ENCODE results near the gene LRCH1. TPM values are rescaled to one million over a fixed set of nuclear protein-coding genes. Genes with fewer than 3 reads are reported as not detected.

LRCH1 gene
- total and polyA plus RNA-seq, 2 donors (not counting 1 experiment from before 2014, with no cell fraction given), result 12.0 to 12.4 TPM

DNA sequence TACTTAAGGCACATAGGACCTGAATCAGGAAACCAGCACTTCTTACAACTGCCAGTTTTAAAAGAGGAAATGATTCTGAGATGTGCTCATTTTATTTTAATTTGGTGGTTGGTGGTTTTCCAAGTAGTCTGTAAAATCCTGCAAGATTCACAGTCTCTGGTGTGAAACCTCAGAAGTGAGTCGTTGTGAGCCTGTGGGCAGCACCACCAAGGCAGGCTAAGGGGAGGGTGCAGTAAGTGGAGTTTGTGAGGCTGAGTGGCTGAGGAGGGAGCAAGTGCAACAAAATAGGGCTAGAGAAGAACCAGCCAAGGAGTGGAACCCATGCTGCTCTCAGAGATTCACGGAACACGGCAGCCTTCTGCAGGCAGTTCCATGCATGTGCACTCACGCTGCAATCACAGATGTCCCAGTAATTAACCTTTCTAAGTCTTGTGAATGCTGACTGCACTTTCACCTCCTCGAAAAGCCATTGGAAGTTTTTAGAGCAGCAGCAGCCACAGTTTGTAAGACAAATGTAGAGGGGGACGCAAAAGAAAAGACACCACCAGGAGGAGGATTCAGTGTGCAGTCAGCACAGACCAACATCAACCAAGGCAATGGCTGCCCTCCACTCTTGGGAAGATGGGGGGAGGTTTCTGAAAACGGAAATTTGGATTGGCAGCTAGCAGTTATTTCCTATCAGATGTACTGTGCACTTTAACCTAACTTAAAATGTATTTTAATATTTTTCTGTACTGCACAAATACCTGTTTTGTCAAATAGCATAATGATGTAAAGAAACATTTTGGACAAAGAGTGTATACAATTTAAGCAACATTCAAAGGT is 199.1 kb downstream of the LRCH1 start:
- no peak overlapping the region for H3K9ac ChIP-seq (ENCODE audit: insufficient read depth, low read length)
- no peak overlapping the region for H3K4me3 ChIP-seq (replicated peaks in 1 of 4; ENCODE audit: control extremely low read depth in 1 of 4, insufficient read depth in 1 of 4, low read depth in 3 of 4, low read length in 4 of 4)
- peaks cover 4% of the 10 kb centered on the region for H3K36me3 ChIP-seq (ENCODE audit: control insufficient read depth, insufficient read depth, low read length)
- H3K79me2 ChIP-seq (ENCODE audit: control insufficient read depth, insufficient read depth, low read length), result no peaks in the 10 kb centered on the region
- H3K27ac ChIP-seq (ENCODE audit: insufficient read depth, low read length), result no peak overlapping the region
- no peak for TF ChIP-seq EZH2 (IDR thresholded peaks at IDR 0.05; ENCODE audit: low read length, missing control alignments)
- TF ChIP-seq, protein P1, sequence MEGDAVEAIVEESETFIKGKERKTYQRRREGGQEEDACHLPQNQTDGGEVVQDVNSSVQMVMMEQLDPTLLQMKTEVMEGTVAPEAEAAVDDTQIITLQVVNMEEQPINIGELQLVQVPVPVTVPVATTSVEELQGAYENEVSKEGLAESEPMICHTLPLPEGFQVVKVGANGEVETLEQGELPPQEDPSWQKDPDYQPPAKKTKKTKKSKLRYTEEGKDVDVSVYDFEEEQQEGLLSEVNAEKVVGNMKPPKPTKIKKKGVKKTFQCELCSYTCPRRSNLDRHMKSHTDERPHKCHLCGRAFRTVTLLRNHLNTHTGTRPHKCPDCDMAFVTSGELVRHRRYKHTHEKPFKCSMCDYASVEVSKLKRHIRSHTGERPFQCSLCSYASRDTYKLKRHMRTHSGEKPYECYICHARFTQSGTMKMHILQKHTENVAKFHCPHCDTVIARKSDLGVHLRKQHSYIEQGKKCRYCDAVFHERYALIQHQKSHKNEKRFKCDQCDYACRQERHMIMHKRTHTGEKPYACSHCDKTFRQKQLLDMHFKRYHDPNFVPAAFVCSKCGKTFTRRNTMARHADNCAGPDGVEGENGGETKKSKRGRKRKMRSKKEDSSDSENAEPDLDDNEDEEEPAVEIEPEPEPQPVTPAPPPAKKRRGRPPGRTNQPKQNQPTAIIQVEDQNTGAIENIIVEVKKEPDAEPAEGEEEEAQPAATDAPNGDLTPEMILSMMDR (conservative IDR thresholded peaks at IDR 0.05 in 1 of 2, IDR thresholded peaks at IDR 0.05 in 1 of 2; ENCODE audit: low read depth in 1 of 2, low read length in 2 of 2), result no peak
- no peaks in the 10 kb centered on the region for H3K4me1 ChIP-seq (ENCODE audit: control insufficient read depth, extremely low read depth, insufficient read depth, low read length)
- no peaks in the 10 kb centered on the region for H3K9me3 ChIP-seq (ENCODE audit: control insufficient read depth, insufficient read depth, low read depth, low read length)
- no peaks in the 10 kb centered on the region for H4K20me1 ChIP-seq (ENCODE audit: control insufficient read depth, extremely low read depth, insufficient read depth, low read length)
- peak in 1 of 2 donors; percentile 72 for DNase-seq (ENCODE audit: low read depth in 2 of 2)
- no peak overlapping the region for H2AFZ ChIP-seq (ENCODE audit: low read length)
- no peaks in the 10 kb centered on the region for H3K27me3 ChIP-seq (ENCODE audit: control insufficient read depth, insufficient read depth, low read length)
- no peak overlapping the region for H3K4me2 ChIP-seq (ENCODE audit: extremely low read depth, insufficient read depth, low read length)

DNA sequence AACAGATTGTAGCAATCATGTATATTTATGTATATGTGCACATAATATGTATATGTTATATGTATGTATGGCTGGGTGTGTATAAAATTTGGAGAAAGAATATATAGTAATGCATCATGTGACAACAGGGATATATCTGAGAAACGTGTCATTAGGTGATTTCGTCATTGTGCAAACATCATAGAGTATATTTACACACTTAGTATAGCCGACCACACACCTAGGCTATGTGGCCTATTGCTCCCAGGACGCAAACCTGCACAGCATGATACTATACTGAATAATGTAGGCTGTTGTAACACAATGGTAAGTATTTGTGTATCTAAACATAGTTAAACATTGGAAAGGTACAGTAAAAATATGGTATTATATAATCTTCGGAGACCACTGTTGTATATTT is 200.2 kb downstream of the LRCH1 start:
- Histone ChIP-seq H3K79me2 (ENCODE audit: control insufficient read depth, insufficient read depth, low read length) (no peaks in the 10 kb centered on the region), H3K9me3 (ENCODE audit: control insufficient read depth, insufficient read depth, low read depth, low read length) (no peaks in the 10 kb centered on the region), H3K4me2 (ENCODE audit: extremely low read depth, insufficient read depth, low read length) (no peak overlapping the region), H3K9ac (ENCODE audit: insufficient read depth, low read length) (no peak overlapping the region), H3K27me3 (ENCODE audit: control insufficient read depth, insufficient read depth, low read length) (no peaks in the 10 kb centered on the region), H3K4me3 (replicated peaks in 1 of 4; ENCODE audit: control extremely low read depth in 1 of 4, insufficient read depth in 1 of 4, low read depth in 3 of 4, low read length in 4 of 4) (no peak overlapping the region), H3K27ac (ENCODE audit: insufficient read depth, low read length) (no peak overlapping the region), H2AFZ (ENCODE audit: low read length) (no peak overlapping the region), H4K20me1 (ENCODE audit: control insufficient read depth, extremely low read depth, insufficient read depth, low read length) (no peaks in the 10 kb centered on the region), H3K36me3 (ENCODE audit: control insufficient read depth, insufficient read depth, low read length) (peaks cover 4% of the 10 kb centered on the region), H3K4me1 (ENCODE audit: control insufficient read depth, extremely low read depth, insufficient read depth, low read length) (no peaks in the 10 kb centered on the region)
- DNase-seq (ENCODE audit: low read depth in 2 of 2), result no peak
- TF ChIP-seq, protein P1 (conservative IDR thresholded peaks at IDR 0.05 in 1 of 2, IDR thresholded peaks at IDR 0.05 in 1 of 2; ENCODE audit: low read depth in 1 of 2, low read length in 2 of 2), result no peak
- TF ChIP-seq EZH2 (IDR thresholded peaks at IDR 0.05; ENCODE audit: low read length, missing control alignments), result no peak

- TF ChIP-seq, protein P1 (conservative IDR thresholded peaks at IDR 0.05 in 1 of 2, IDR thresholded peaks at IDR 0.05 in 1 of 2; ENCODE audit: low read depth in 1 of 2, low read length in 2 of 2), result no peak
- no peak for TF ChIP-seq EZH2 (IDR thresholded peaks at IDR 0.05; ENCODE audit: low read length, missing control alignments)
- Histone ChIP-seq H3K9ac (ENCODE audit: insufficient read depth, low read length) (no peak overlapping the region), H3K27ac (ENCODE audit: insufficient read depth, low read length) (no peak overlapping the region), H3K36me3 (ENCODE audit: control insufficient read depth, insufficient read depth, low read length) (peaks cover 4% of the 10 kb centered on the region), H3K4me1 (ENCODE audit: control insufficient read depth, extremely low read depth, insufficient read depth, low read length) (no peaks in the 10 kb centered on the region), H3K9me3 (ENCODE audit: control insufficient read depth, insufficient read depth, low read depth, low read length) (no peaks in the 10 kb centered on the region), H4K20me1 (ENCODE audit: control insufficient read depth, extremely low read depth, insufficient read depth, low read length) (no peaks in the 10 kb centered on the region), H2AFZ (ENCODE audit: low read length) (no peak overlapping the region), H3K4me3 (replicated peaks in 1 of 4; ENCODE audit: control extremely low read depth in 1 of 4, insufficient read depth in 1 of 4, low read depth in 3 of 4, low read length in 4 of 4) (no peak overlapping the region), H3K79me2 (ENCODE audit: control insufficient read depth, insufficient read depth, low read length) (no peaks in the 10 kb centered on the region), H3K4me2 (ENCODE audit: extremely low read depth, insufficient read depth, low read length) (no peak overlapping the region), H3K27me3 (ENCODE audit: control insufficient read depth, insufficient read depth, low read length) (no peaks in the 10 kb centered on the region)
- no peak for DNase-seq (ENCODE audit: low read depth in 2 of 2)
Measured at GRCh38 chr13:46753917-46754316, 200.9 kb downstream of the LRCH1 start.

Measured in fibroblast of lung (primary cell).